ENCODE measurements around the gene MROH2B. TPM values are rescaled to one million over a fixed set of nuclear protein-coding genes. Genes with fewer than 3 reads are reported as not detected.
A peak's percentile ranks its signal among the peaks of the same experiment; 100 is the strongest.

Gene MROH2B
- total and polyA plus RNA-seq, 5 donors from 2014 or later: not detected

- no peak overlapping the region for H3K4me3 Mint-ChIP-seq
These were observed 60.6 kb downstream of the MROH2B start for GRCh38 chr5:41010572-41010971.

GRCh38 chr5:41009232-41009631 is 61.9 kb downstream of the MROH2B start:
- Histone ChIP-seq H3K4me3 (ENCODE audit: low read depth, low read length) (no peak overlapping the region), H3K36me3 (ENCODE audit: control insufficient read depth, insufficient read depth, low read length) (no peaks in the 10 kb centered on the region), H3K27ac (ENCODE audit: insufficient read depth, low read length, poor library complexity, severe bottlenecking) (no peak overlapping the region), H3K9me3 (ENCODE audit: control insufficient read depth in 2 of 2, low read length in 2 of 2) (no peaks in the 10 kb centered on the region), H3K4me1 (ENCODE audit: control insufficient read depth, insufficient read depth, low read length, poor library complexity, severe bottlenecking) (no peaks in the 10 kb centered on the region), H3K27me3 (ENCODE audit: control insufficient read depth, insufficient read depth, low read length) (no peaks in the 10 kb centered on the region)
- Mint-ChIP-seq H3K9me3 (peaks cover 0 to 4% (median 0%) of the 10 kb centered on the region in 7 donors), H3K4me1 (no peaks in the 10 kb centered on the region), H3K27me3 (no peaks in the 10 kb centered on the region), H3K36me3 (no peaks in the 10 kb centered on the region), H3K27ac (no peak overlapping the region), H3K4me3 (no peak overlapping the region)
- ATAC-seq (ENCODE audit: low read depth in 2 of 2): no peak
- DNase-seq: no peak

More at GRCh38 chr5:41010572-41010971, 60.6 kb downstream of the MROH2B start:
- Histone ChIP-seq H3K27ac (ENCODE audit: insufficient read depth, low read length, poor library complexity, severe bottlenecking) (no peak overlapping the region), H3K27me3 (ENCODE audit: control insufficient read depth, insufficient read depth, low read length) (no peaks in the 10 kb centered on the region), H3K9me3 (ENCODE audit: control insufficient read depth in 2 of 2, low read length in 2 of 2) (no peaks in the 10 kb centered on the region), H3K4me1 (ENCODE audit: control insufficient read depth, insufficient read depth, low read length, poor library complexity, severe bottlenecking) (no peaks in the 10 kb centered on the region), H3K4me3 (ENCODE audit: low read depth, low read length) (no peak overlapping the region), H3K36me3 (ENCODE audit: control insufficient read depth, insufficient read depth, low read length) (no peaks in the 10 kb centered on the region)
- DNase-seq (no peak), ATAC-seq (ENCODE audit: low read depth in 2 of 2) (no peak)
- no peaks in the 10 kb centered on the region for H3K4me1 Mint-ChIP-seq
- peaks cover 0 to 4% (median 0%) of the 10 kb centered on the region in 7 donors for H3K9me3 Mint-ChIP-seq
- no peaks in the 10 kb centered on the region for H3K36me3 Mint-ChIP-seq
- H3K27ac Mint-ChIP-seq: no peak overlapping the region
- H3K27me3 Mint-ChIP-seq: no peaks in the 10 kb centered on the region

- Histone ChIP-seq H3K4me1 (ENCODE audit: control insufficient read depth, insufficient read depth, low read length, poor library complexity, severe bottlenecking) (no peaks in the 10 kb centered on the region), H3K9me3 (ENCODE audit: control insufficient read depth in 2 of 2, low read length in 2 of 2) (no peaks in the 10 kb centered on the region), H3K27ac (ENCODE audit: insufficient read depth, low read length, poor library complexity, severe bottlenecking) (no peak overlapping the region), H3K4me3 (ENCODE audit: low read depth, low read length) (no peak overlapping the region), H3K36me3 (ENCODE audit: control insufficient read depth, insufficient read depth, low read length) (no peaks in the 10 kb centered on the region), H3K27me3 (ENCODE audit: control insufficient read depth, insufficient read depth, low read length) (no peaks in the 10 kb centered on the region)
- H3K27me3 Mint-ChIP-seq: no peaks in the 10 kb centered on the region
- H3K36me3 Mint-ChIP-seq: no peaks in the 10 kb centered on the region
- no peak for DNase-seq
- H3K27ac Mint-ChIP-seq: no peak overlapping the region
- H3K4me1 Mint-ChIP-seq: no peaks in the 10 kb centered on the region
- H3K9me3 Mint-ChIP-seq: peaks cover 0 to 2% (median 0%) of the 10 kb centered on the region in 7 donors
- H3K4me3 Mint-ChIP-seq: no peak overlapping the region
- no peak for ATAC-seq (ENCODE audit: low read depth in 2 of 2)
These were observed 66.2 kb downstream of the MROH2B start for GRCh38 chr5:41004931-41005330.

- Mint-ChIP-seq H3K4me1 (no peaks in the 10 kb centered on the region), H3K9me3 (peaks cover 0 to 2% (median 0%) of the 10 kb centered on the region in 7 donors), H3K27ac (no peak overlapping the region), H3K36me3 (no peaks in the 10 kb centered on the region), H3K4me3 (no peak overlapping the region), H3K27me3 (no peaks in the 10 kb centered on the region)
- H3K9me3 ChIP-seq (ENCODE audit: control insufficient read depth in 2 of 2, low read length in 2 of 2): no peaks in the 10 kb centered on the region
- H3K27ac ChIP-seq (ENCODE audit: insufficient read depth, low read length, poor library complexity, severe bottlenecking): no peak overlapping the region
- no peaks in the 10 kb centered on the region for H3K36me3 ChIP-seq (ENCODE audit: control insufficient read depth, insufficient read depth, low read length)
- no peaks in the 10 kb centered on the region for H3K4me1 ChIP-seq (ENCODE audit: control insufficient read depth, insufficient read depth, low read length, poor library complexity, severe bottlenecking)
- H3K27me3 ChIP-seq (ENCODE audit: control insufficient read depth, insufficient read depth, low read length): no peaks in the 10 kb centered on the region
- H3K4me3 ChIP-seq (ENCODE audit: low read depth, low read length): no peak overlapping the region
- no peak for ATAC-seq (ENCODE audit: low read depth in 2 of 2)
- DNase-seq: no peak
These were observed 67.3 kb downstream of the MROH2B start for GRCh38 chr5:41003670-41004376.

- no peak overlapping the region for H3K27ac Mint-ChIP-seq
- H3K9me3 Mint-ChIP-seq: peaks cover 0 to 2% (median 0%) of the 10 kb centered on the region in 7 donors
- H3K27me3 Mint-ChIP-seq: no peaks in the 10 kb centered on the region
- ATAC-seq (ENCODE audit: low read depth in 2 of 2) (no peak), DNase-seq (no peak)
- no peaks in the 10 kb centered on the region for H3K4me1 Mint-ChIP-seq
- no peaks in the 10 kb centered on the region for H3K36me3 Mint-ChIP-seq
- H3K36me3 ChIP-seq (ENCODE audit: control insufficient read depth, insufficient read depth, low read length): no peaks in the 10 kb centered on the region
- H3K4me3 Mint-ChIP-seq: no peak overlapping the region
- H3K27ac ChIP-seq (ENCODE audit: insufficient read depth, low read length, poor library complexity, severe bottlenecking): no peak overlapping the region
- no peaks in the 10 kb centered on the region for H3K4me1 ChIP-seq (ENCODE audit: control insufficient read depth, insufficient read depth, low read length, poor library complexity, severe bottlenecking)
- no peak overlapping the region for H3K4me3 ChIP-seq (ENCODE audit: low read depth, low read length)
- H3K9me3 ChIP-seq (ENCODE audit: control insufficient read depth in 2 of 2, low read length in 2 of 2): no peaks in the 10 kb centered on the region
- H3K27me3 ChIP-seq (ENCODE audit: control insufficient read depth, insufficient read depth, low read length): peaks cover 2% of the 10 kb centered on the region
These were observed 71.2 kb downstream of the MROH2B start for GRCh38 chr5:40999966-41000365.

GRCh38 chr5:40999142-40999541 is 72.0 kb downstream of the MROH2B start:
- Histone ChIP-seq H3K27me3 (ENCODE audit: control insufficient read depth, insufficient read depth, low read length) (peaks cover 2% of the 10 kb centered on the region), H3K9me3 (ENCODE audit: control insufficient read depth in 2 of 2, low read length in 2 of 2) (no peaks in the 10 kb centered on the region), H3K4me3 (ENCODE audit: low read depth, low read length) (no peak overlapping the region), H3K4me1 (ENCODE audit: control insufficient read depth, insufficient read depth, low read length, poor library complexity, severe bottlenecking) (no peaks in the 10 kb centered on the region), H3K36me3 (ENCODE audit: control insufficient read depth, insufficient read depth, low read length) (no peaks in the 10 kb centered on the region), H3K27ac (ENCODE audit: insufficient read depth, low read length, poor library complexity, severe bottlenecking) (no peak overlapping the region)
- H3K4me3 Mint-ChIP-seq: no peak overlapping the region
- no peak for ATAC-seq (ENCODE audit: low read depth in 2 of 2)
- H3K27me3 Mint-ChIP-seq: no peaks in the 10 kb centered on the region
- peak overlapping the region in 1 of 3 donors; percentile 2 for H3K27ac Mint-ChIP-seq
- peaks cover 0 to 2% (median 0%) of the 10 kb centered on the region in 7 donors for H3K9me3 Mint-ChIP-seq
- no peaks in the 10 kb centered on the region for H3K4me1 Mint-ChIP-seq
- no peak for DNase-seq
- H3K36me3 Mint-ChIP-seq: no peaks in the 10 kb centered on the region

- no peak overlapping the region for H3K27ac ChIP-seq (ENCODE audit: insufficient read depth, low read length, poor library complexity, severe bottlenecking)
- DNase-seq (no peak), ATAC-seq (ENCODE audit: low read depth in 2 of 2) (no peak)
- peaks cover 2% of the 10 kb centered on the region for H3K27me3 ChIP-seq (ENCODE audit: control insufficient read depth, insufficient read depth, low read length)
- no peaks in the 10 kb centered on the region for H3K36me3 Mint-ChIP-seq
- no peaks in the 10 kb centered on the region for H3K36me3 ChIP-seq (ENCODE audit: control insufficient read depth, insufficient read depth, low read length)
- no peak overlapping the region for H3K4me3 ChIP-seq (ENCODE audit: low read depth, low read length)
- no peak overlapping the region for H3K4me3 Mint-ChIP-seq
- H3K27me3 Mint-ChIP-seq: peaks cover 6% of the 10 kb centered on the region
- no peaks in the 10 kb centered on the region for H3K4me1 ChIP-seq (ENCODE audit: control insufficient read depth, insufficient read depth, low read length, poor library complexity, severe bottlenecking)
- no peaks in the 10 kb centered on the region for H3K9me3 ChIP-seq (ENCODE audit: control insufficient read depth in 2 of 2, low read length in 2 of 2)
- H3K27ac Mint-ChIP-seq: no peak overlapping the region
- H3K9me3 Mint-ChIP-seq: peaks cover 0 to 3% (median 0%) of the 10 kb centered on the region in 7 donors
- H3K4me1 Mint-ChIP-seq: no peaks in the 10 kb centered on the region
These were observed 75.1 kb downstream of the MROH2B start for GRCh38 chr5:40995801-40996586.
